HL-60 (cell line): ENCODE data around the gene CACNA1C.

Experiments used
- CTCF ChIP-seq: IDR thresholded peaks from one replicate; pipeline ENCODE4 v1.5.1; 2011; ENCODE audit warnings: low read length, control low read depth, inconsistent platforms; ENCODE audit not compliant: insufficient read depth
- GABPA ChIP-seq: IDR thresholded peaks from 2 replicates; pipeline ENCODE4 v1.6.1; 2012; ENCODE audit warnings: low read depth
- POLR2AphosphoS5 ChIP-seq: IDR thresholded peaks from 2 replicates; pipeline ENCODE4 v1.6.1; 2012; ENCODE audit warnings: low read depth
- REST ChIP-seq: IDR thresholded peaks from 2 replicates; pipeline ENCODE4 v1.6.1; 2012; ENCODE audit warnings: low read depth; ENCODE audit not compliant: insufficient replicate concordance

- TF ChIP-seq CTCF: no peak
- TF ChIP-seq REST: no peak
- no peak for TF ChIP-seq GABPA
- TF ChIP-seq POLR2AphosphoS5: no peak
Measured at GRCh38 chr12:2654741-2655140, 602.0 kb downstream of the CACNA1C start.
